GM12801 (cell line): ENCODE data around the gene ZNF185.

Source experiments
- CTCF ChIP-seq: IDR thresholded peaks from one replicate; pipeline ENCODE4 v1.5.1; 2011; ENCODE audit warnings: control low read depth; ENCODE audit not compliant: insufficient read length; ENCODE audit errors: extremely low read depth

ZNF185 gene

GRCh38 chrX:152946681-152947080 lies 48.8 kb downstream of the ZNF185 start:
- no peak for TF ChIP-seq CTCF
